WERI-Rb-1 (cell line): ENCODE results near the gene PTPN3.
A peak's percentile ranks its signal among the peaks of the same experiment; 100 is the strongest.

Experiments
- DNase-seq: peaks from one replicate; pipeline ENCODE4 v3.0.0-alpha.2; 2020
- H3K27ac ChIP-seq: fragments of 250-450 bp; sonication (Bioruptor Pico); 2 replicates; pipeline ENCODE4 v1.5.1; 2020; ENCODE audit warnings: mild to moderate bottlenecking, moderate library complexity
- H3K27me3 ChIP-seq: fragments of 250-450 bp; sonication (Bioruptor Pico); 2 replicates; pipeline ENCODE4 v1.5.1; 2021; ENCODE audit warnings: mild to moderate bottlenecking, low read depth, moderate library complexity; ENCODE audit not compliant: insufficient read depth, severe bottlenecking
- H3K36me3 ChIP-seq: fragments of 250-450 bp; sonication (Bioruptor Pico); 2 replicates; pipeline ENCODE4 v1.5.1; 2020; ENCODE audit warnings: mild to moderate bottlenecking, moderate library complexity
- H3K4me3 ChIP-seq: 2 replicates; pipeline ENCODE4 v1.5.1; 2011; ENCODE audit warnings: low read depth, mild to moderate bottlenecking, control low read depth, low read length
- H3K9me3 ChIP-seq: fragments of 250-450 bp; sonication (Bioruptor Pico); 2 replicates; pipeline ENCODE4 v1.5.1; 2021; ENCODE audit warnings: mild to moderate bottlenecking, moderate library complexity; ENCODE audit not compliant: severe bottlenecking
- TF ChIP-seq, protein P1 (sequence below): IDR thresholded peaks from 2 replicates; pipeline ENCODE4 v1.5.1; 2011; ENCODE audit warnings: low read depth, mild to moderate bottlenecking, control low read depth, inconsistent platforms, low read length

Gene PTPN3

DNA sequence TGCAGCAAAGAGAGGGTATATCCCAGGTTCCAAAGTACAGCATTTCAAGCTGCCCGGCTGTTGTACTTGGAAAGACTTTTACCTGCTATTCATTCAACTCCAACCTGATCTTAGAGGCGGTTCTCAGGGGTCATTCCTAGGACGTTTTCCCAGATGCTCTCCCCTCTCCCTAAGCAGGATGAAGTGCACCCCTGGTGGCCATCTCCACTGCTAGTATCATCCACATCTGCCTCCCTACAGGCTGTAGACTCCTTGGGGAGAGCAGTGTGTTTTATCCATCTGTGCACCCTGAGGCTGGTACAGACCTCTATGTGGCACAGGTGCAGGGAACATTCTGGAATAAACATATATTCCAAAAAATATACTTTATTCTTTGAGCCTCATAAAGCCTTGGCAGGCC lies 56.8 kb downstream of the PTPN3 start:
- Histone ChIP-seq H3K27me3 (no peaks in the 10 kb centered on the region), H3K27ac (no peak overlapping the region), H3K9me3 (no peaks in the 10 kb centered on the region), H3K4me3 (no peak overlapping the region), H3K36me3 (no peaks in the 10 kb centered on the region)
- TF ChIP-seq, protein P1, sequence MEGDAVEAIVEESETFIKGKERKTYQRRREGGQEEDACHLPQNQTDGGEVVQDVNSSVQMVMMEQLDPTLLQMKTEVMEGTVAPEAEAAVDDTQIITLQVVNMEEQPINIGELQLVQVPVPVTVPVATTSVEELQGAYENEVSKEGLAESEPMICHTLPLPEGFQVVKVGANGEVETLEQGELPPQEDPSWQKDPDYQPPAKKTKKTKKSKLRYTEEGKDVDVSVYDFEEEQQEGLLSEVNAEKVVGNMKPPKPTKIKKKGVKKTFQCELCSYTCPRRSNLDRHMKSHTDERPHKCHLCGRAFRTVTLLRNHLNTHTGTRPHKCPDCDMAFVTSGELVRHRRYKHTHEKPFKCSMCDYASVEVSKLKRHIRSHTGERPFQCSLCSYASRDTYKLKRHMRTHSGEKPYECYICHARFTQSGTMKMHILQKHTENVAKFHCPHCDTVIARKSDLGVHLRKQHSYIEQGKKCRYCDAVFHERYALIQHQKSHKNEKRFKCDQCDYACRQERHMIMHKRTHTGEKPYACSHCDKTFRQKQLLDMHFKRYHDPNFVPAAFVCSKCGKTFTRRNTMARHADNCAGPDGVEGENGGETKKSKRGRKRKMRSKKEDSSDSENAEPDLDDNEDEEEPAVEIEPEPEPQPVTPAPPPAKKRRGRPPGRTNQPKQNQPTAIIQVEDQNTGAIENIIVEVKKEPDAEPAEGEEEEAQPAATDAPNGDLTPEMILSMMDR, result peak; percentile 63
- DNase-seq, result peak; percentile 47

DNA sequence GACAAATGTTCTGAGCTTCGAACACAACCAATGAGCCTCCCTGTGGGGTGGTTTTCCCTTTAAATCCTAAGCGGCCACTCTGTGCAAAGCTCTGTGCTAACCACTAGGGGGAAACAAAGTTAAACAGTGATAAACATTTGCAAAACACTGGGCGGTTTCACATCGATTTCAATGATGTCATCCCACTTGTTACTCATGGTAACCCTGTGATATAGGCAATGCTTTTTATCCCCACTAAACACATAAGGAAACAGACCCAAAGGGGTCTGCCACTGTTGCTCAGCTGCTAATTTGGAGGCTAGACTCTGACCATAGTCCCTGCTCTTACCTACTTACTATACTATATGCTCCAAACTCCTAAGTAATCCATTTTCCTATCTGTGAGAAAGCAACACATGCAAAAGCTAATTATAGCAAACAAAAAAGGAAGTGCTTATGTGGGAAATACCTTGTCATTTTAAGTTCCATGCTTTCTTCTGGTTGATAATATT lies 57.3 kb downstream of the PTPN3 start:
- Histone ChIP-seq H3K9me3 (no peaks in the 10 kb centered on the region), H3K4me3 (no peak overlapping the region), H3K27ac (no peak overlapping the region), H3K27me3 (no peaks in the 10 kb centered on the region), H3K36me3 (no peaks in the 10 kb centered on the region)
- TF ChIP-seq, protein P1, result peak; percentile 77
- DNase-seq, result peak; percentile 72

GRCh38 chr9:109440117-109440515 lies 58.0 kb downstream of the PTPN3 start:
- no peaks in the 10 kb centered on the region for H3K36me3 ChIP-seq
- H3K4me3 ChIP-seq, result no peak overlapping the region
- no peaks in the 10 kb centered on the region for H3K9me3 ChIP-seq
- H3K27ac ChIP-seq, result no peak overlapping the region
- TF ChIP-seq, protein P1, result no peak
- no peaks in the 10 kb centered on the region for H3K27me3 ChIP-seq
- no peak for DNase-seq

DNA sequence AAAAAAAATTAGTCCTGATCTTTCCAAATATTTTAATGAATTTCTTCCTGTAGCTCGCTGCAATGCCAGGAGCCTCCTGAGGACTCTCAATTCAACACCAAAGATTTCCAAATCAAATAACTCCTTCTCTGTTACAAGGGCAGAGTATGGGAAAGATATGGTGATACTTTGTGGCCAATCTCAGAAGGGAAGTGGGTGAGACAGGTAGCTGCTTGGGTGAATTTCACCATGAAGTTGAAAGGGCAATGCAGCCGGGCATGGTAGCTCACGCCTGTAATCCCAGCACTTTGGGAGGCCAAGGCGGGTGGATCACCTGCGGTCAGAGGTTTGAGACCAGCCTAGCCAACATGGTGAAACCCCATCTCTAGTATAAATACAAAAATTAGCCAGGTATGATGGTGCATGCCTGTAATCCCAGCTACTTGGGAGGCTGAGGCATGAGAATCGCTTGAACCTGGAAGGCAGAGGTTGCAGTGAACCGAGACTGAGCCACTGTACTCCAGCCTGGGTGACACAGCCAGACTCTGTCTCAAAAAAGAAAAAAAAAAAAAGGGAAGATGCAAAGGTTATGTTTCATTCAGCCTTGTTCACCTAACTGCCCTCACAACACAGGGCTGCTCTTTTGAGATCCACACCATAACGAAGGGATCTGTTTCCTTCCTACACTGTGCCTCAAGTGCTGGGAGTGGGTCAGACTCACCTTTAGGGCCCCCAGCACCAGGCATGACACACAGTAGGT lies 58.6 kb downstream of the PTPN3 start:
- Histone ChIP-seq H3K4me3 (no peak overlapping the region), H3K9me3 (no peaks in the 10 kb centered on the region), H3K36me3 (no peaks in the 10 kb centered on the region), H3K27me3 (no peaks in the 10 kb centered on the region), H3K27ac (no peak overlapping the region)
- no peak for DNase-seq
- TF ChIP-seq, protein P1, result no peak

DNA sequence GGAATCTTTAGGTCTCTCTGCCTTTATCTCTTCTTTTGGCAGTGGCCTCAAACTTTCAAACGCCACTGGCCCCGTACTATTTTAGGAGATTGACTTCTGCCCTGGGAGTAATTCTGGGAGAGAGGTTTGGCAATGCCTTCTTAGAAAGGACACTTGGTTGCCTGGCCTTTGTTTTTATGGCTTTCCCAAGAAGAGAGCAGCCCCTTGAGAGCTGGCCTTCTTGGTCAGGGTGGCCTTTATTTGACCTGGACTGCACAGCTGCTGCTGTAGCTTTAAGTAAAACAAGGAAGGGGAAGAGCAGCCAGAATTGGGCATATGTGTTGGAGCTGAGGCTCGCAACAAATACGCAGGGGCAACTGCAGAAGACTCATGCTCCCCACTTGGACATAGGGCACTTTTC lies 60.8 kb downstream of the PTPN3 start:
- no peaks in the 10 kb centered on the region for H3K9me3 ChIP-seq
- no peak for DNase-seq
- no peak overlapping the region for H3K27ac ChIP-seq
- H3K4me3 ChIP-seq, result no peak overlapping the region
- TF ChIP-seq, protein P1, result no peak
- H3K27me3 ChIP-seq, result no peaks in the 10 kb centered on the region
- H3K36me3 ChIP-seq, result no peaks in the 10 kb centered on the region

GRCh38 chr9:109436071-109436470 lies 62.0 kb downstream of the PTPN3 start:
- Histone ChIP-seq H3K36me3 (no peaks in the 10 kb centered on the region), H3K27ac (no peak overlapping the region), H3K9me3 (no peaks in the 10 kb centered on the region), H3K4me3 (no peak overlapping the region), H3K27me3 (no peaks in the 10 kb centered on the region)
- no peak for DNase-seq
- TF ChIP-seq, protein P1, result no peak
